Renal cortex interstitium (tissue), 11 donors: ENCODE measurements around the gene JAKMIP2. TPM values are rescaled to one million over a fixed set of nuclear protein-coding genes. Genes with fewer than 3 reads are reported as not detected.
"Not testable (repeated sequence)": the region's sequence is repeated elsewhere in the genome, so short reads cannot be mapped to it uniquely, and the experiment has no call there.

Experiments
- DNase-seq, 11 donors: peaks; one replicate each; pipeline ENCODE4 v3.0.0-alpha.2; 2013; ENCODE audit warnings: low read depth in 9 of 11, low spot score in 4 of 11; ENCODE audit errors: extremely low read depth in 1 of 11
- polyA plus RNA-seq, 3 donors: library from polyadenylated mRNA; unstranded; fragments of 120-200 nt; gene quantifications; one replicate each; pipeline ENCODE4 v1.2.1, GENCODE V29; 2013; ENCODE audit not compliant: insufficient read length in 3 of 3

JAKMIP2 gene
- polyA plus RNA-seq, 3 donors, result 3.8 to 5.8 (median 5.2) TPM

DNA sequence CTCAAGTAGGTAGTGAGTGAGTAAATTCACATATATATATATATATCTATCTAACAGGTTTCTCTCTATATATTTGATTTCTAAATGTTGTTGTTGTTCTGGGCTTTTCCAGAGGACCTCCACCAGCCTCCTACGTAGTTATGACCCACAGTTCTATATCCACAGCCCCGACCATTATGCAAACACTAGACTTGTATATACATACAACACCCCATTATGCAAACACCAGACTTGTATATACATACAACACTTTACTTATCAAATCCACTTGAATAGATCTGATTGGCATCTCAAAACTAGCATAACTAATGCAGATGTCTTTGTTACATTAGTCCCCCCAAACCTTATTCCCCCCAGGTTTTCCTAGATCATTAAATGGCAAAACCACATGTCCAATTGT is 108.7 kb downstream of the JAKMIP2 start:
- no peak for DNase-seq

DNA sequence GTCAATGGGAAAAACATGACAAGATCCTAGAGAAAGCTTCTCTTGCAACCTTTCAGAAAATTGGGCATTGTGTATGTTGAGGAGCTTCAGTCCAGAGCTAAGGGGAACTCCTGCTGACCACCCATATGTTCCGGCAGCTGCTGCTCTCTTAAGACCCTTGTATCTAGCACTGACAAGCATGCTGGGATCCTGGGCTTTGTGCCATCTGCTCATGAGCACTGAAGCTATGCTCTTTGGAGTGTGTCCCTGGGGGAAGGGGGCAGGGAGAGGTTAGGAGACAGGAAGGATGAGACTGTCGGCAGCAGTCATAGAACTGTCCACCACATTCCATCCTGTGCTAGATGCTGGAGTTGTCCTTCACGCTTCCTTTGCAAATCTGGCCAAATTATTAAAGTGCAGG is 109.3 kb downstream of the JAKMIP2 start:
- DNase-seq, result peak in 2 of 11 donors; percentile 8 to 17

DNA sequence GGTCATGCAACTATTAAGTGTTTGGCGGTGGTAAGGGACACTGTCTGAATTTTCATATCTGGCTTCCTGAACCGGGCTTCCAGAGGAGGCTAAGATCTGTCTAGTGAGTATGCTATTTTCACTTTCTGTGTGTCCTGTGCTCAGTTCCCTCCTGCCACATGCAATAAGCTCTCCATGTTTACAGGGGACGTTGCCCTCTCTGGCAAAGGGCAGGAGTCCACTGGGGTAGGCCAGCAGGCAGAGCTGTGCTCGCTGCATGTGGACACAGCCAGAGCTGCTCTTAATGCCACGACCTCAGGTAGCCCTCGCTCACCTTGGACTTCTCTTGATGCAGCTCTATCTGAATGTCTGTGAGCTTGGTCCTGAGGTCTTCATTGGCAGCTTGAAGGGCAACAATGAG is 111.2 kb downstream of the JAKMIP2 start:
- DNase-seq, result no peak

DNA sequence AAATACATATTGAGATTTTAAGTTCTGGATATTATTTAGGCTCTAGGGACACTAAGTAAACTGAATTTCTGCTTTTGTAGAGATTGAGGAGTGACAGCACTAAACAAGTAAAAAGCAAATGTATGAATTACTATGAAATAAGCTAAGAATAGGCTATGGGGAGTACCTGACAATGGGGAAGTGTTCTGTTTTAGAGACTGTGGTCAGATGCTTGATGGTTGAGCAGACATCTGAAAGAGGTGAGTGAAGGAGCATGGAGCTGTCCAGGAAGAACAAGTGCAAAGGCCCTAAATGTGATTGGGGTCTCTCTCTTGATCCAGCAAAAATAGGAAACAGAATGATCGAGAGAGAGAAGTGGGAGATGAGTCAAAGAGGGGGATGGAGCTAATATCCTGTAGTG is 111.7 kb downstream of the JAKMIP2 start:
- DNase-seq, result no peak

DNA sequence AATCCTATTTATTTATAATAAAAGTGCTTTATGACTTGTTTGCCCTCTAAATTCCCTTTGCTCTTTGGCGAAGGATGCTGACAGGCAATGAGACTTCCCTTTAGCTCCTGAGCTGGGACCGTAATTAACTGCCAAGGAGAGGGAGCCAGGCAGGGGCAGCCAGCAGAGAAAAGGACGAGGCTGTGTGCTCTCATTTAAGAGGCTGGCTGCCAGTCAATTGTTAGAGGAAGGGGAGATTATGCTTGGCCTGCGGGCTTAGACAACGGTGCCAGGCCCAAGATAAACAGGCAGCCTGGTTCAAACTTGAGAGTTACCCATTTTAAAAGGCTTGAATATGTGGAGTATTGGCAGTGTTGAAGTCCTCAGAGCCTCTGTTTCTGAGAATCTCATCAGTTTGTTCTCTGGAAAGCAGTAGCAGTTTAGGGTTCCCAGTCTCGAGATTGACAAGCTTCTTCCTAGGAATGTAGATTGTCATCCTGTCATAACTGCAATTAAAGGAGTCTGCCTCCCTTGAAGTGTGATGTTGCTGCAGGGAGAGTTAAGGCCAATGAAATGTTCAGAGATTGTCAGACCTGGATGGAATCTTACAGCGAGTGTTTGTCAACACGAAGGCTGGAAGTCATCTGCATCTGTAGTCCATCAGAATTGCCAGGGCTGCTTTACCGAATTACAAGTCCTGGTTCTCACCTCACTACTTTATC is 113.2 kb downstream of the JAKMIP2 start:
- DNase-seq, result no peak

DNA sequence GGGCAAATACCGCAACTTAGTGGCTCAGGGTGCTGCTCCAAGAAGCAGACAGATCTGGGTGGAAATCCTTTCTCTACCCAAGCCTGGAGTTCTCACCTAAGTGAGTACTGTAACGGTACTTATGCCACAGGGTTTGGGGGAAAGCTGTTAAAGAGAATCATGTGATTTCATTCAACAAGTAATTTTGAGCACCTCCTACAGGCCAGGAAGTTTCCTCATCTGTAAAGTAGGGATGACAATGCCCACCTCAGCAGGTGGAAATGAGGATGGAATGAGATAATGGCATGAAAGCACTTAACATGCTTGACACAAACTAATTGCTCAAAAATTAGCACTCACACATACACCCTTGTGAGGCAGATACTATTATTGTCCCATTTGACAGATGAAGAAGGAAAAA is 114.1 kb downstream of the JAKMIP2 start:
- no peak for DNase-seq

DNA sequence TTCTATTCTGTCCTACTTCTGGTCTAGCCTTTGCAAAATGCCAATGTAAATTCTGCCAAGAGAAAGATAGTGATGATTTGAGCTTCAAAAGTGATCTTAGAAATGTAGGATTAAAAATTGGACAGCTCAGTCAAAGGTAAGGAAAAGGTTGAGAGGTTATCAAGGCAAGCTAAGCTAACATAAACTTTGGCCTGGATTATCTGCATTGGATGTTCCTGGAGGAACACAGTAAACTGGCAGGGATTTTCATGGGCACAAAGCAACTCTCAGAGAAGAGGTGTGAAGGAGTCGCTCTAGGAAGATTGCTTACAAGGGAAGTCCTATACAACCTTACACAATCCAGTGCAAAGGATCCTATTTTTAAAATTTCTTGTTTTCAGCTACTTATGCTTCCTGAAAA is 115.2 kb downstream of the JAKMIP2 start:
- DNase-seq, result no peak

DNA sequence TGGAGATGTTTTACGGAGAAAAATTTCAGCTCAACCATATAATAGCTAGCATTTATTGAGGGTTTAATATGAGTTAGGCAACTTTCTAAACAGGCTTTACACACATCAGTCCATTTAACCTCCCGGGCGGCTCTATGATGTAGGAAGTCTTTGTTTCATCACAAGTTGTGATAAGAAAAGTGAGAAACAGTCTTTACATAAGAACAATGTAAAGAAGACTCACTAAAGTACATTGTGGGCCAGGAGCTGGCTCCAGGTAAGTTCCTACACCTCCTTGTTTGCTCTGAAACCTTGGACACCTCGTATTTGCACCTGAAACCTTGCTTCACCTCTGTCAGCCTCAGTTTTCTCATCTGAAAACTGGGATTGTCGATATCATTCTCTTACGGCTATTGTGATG is 116.1 kb downstream of the JAKMIP2 start:
- DNase-seq, result no peak

DNA sequence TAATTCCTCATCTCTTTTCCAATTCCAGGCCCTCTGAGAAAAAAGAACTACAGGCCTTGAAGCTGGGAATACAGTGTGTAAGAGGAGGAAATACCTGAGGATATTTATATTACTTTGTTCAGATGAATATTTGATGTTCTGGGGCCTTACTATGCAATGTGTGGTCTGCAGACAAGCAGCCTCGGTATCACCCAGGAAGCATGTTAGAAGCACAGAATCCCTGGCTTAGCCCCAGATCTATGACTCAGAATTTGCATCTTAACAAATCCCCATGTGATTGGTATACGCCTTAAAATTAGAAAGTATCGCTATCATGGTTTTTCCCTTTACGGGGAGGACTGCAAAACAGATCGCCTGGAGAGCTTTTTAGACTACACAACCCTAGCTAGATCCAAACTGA is 121.0 kb downstream of the JAKMIP2 start:
- DNase-seq, result no peak

DNA sequence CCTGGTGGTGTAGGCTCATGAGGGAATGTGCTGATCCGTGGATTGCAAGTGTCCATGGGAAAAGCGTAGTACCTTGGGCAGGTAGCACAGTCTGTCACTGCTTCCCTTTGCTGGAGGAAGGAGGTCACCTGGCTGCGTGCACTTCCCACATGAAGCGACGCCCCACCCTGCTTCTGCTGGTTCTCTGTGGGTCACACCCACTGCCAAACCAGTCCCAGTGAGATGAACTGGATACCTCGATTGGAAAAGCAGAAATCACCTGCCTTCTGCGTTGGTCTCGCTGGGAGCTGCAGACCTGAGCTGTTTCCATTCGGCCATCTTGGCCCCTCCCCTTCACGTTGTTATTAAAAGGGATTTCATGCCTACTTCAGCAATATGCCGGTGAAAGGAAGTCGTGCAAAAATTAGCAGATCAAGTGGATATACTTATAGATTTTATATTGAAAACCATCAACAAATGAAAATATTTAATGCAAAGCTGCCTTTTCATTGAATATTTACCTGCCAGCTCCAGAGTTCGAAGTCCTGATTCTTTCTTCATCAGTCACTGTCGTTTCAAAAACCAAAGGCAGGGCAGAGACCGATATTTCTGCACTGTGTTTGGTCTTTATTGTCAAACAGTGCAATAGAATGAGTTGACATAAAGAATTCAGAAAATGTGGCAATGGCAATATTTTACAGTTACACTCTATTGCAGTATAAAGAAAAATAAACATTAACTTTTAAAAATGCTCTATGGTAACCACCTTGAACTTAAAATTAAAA is 123.2 kb downstream of the JAKMIP2 start:
- no peak for DNase-seq

DNA sequence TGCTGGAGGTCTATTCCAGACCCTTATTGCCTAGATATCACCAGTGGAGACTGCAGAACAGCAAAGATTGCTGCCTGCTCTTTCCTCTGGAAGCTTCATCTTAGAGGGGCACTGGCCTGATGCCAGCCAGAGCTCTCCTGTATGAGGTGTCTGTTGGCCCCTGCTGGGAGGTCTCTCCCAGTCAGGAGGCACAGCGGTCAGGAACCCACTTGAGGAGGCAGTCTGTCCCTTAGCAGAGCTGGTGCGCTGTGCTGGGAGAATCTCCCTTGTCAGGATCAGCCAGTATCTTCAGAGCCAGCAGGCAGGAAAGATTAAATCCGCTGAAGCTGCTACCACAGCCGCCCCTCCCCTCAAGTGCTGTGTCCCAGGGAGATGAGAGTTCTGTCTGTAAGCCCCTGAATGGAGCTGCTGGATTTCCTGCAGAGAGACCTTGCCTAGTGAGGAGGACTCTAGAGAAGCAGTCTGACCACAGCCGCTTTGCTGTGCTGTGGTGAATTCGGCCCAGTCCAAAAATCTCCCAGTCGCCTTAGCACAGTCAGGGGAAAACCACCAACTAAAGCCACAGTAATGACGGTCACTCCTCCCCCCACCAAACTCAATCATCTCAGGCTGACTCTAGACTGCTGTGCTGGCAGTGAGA is 124.1 kb downstream of the JAKMIP2 start:
- DNase-seq, result no peak

DNA sequence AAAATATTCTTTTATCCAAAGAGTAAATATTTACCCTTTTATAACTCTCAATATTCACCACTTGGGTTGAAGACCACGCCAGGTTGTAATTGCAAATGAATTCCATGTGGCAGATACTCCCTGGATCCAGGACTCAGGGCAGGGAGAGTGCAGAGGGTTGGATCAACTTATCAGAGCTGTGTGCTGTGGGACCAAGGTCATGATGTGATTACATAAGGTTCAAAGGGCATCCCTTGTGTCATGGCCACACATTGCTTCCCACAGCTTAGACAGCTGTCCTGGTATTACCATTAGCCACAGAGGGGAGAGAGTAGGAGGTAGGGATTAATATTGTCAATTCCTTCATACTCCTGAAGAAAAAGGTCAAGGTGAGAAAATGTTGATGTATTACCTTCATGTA is 133.9 kb downstream of the JAKMIP2 start:
- no peak for DNase-seq

DNA sequence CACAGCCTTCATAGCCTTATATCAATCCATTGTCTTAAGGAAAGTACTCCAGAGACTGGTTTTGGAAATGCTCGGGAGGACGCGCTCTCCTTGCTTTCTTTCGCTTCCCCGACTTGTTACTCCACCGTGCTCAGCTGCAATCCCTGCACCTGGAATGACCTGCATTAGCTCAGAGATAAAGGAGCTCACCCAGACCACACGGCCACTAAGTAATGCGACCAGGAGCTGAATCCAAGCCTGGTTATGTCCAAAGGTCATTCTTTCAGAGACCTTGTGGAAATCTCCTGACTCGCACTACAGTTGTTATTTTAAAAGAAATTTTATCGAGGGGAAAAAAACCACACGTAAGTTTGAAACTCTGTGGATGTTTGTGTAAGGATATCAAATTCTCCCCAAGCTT is 137.3 kb downstream of the JAKMIP2 start:
- no peak for DNase-seq

DNA sequence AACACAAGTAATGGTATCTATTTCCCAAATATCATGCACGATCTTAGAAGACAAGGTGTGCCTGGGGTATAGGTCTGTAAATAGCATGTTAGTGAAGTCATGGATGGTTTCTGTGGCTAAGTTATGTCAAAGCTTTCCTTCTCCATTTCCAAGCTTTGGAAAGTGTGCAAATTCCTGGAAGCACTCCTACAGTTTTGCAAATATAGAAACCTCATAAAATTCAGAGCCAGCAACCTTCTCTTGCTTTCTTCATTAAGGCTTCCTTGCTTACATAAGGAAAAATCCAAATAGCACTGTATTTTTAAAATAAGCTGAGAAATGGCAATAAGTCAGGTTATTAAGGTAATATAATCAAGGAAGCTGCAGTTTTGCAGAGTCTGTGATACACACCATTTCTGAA is 138.1 kb downstream of the JAKMIP2 start:
- no peak for DNase-seq

DNA sequence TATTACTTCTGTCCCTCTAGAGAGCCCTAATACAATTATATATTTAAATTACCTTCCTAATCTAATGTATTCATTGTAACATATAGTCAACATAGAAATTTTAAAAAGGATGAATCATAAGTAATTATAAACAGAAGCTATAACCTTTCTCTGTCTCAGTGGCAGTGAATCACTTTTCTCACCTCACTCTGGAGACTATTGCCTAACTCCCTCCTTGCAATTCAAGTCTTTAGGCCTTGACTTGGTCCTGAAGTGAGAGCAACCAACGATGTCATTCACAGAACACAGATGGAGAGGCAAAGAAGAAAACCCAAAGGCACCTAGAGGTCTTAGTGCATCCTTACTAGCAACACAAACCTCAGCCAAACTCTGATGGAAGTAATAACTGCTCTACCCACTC is 139.4 kb downstream of the JAKMIP2 start:
- no peak for DNase-seq

DNA sequence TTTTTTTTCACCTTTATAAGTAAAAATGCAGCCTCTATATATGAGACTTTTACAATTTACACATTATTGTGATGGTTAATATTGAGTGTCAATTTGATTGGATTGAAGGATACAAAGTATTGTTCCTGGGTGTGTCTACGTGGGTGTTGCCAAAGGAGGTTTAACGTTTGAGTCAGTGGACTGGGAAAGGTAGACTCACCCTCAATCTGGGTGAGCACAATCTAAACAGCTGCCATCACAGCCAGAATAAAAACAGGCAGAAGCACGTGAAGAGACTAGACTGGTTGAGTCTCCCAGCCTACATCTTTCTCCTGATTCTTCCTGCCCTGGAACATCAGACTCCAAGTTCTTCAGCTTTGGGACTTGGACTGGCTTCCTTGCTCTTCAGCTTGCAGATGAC is 139.9 kb downstream of the JAKMIP2 start:
- no peak for DNase-seq

DNA sequence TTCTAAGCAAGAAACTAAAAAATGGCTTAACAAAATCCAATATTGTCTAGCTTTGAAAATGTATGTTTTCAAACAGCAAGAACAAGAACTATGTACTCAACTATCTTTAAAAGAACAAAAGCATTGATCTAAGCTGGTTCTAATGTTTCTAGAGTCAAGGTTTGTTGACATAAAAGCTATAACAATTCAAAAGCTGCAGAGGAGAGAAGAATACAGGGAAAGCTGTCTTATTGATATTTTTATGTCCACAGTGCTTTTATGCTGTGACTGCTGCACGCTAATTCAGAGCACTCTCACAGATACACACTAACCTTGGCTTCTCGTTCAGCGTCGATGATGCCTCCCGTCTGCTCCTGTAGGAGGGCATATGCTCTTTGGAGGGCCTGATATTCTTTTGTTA is 143.2 kb downstream of the JAKMIP2 start:
- DNase-seq, result no peak

DNA sequence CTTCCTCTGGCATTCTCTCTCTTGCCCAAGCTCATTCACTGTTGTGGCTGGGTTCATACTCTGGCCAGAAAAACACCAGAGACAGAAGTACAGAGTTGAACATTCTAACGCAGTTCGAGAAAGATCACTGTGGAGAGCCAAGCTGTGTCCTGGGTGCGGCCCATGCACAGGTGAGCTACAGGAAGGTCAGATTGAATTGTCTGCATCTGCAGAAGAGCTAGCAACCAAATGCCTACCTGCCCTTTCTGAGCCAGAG is 145.9 kb downstream of the JAKMIP2 start:
- DNase-seq, result no peak

DNA sequence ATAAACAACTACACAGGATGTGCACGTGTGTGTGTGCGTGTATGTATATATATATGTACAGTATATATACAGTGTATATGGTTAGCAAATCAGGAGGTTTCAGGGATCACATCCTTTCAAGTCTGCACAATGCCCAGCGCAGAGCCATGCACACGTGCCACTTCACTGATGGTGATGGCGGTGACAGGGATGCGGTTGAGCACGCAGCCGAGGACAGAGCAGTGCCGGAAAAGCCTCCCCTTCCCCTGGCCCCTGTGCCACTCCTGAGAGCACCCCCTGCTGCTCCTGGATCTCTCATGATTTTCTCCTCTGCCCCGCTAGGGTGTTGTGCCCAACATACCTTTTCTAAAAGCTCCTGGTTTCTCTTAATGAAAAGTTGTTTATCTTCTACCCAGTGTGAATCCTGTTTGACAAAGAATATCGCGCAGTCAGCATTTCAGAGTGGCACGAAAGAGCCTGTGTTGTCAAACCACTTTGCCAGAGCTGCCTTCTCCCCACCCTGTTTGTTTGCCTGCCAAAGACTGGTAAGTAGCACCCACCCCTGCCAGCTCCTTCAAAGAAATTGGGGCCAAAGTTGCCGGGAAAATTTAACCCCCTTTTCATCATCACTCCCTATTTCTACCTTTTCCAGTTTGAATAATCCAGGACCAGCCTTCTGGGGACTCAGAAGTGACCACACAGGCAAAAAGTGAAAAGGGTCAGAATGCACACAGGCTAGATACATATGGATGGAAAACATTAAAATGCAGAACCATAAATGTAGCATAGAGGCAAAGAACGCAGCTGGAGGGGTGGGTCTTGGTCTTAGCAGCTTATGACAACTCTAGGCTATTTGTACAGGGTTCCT is 146.4 kb downstream of the JAKMIP2 start:
- no peak for DNase-seq

DNA sequence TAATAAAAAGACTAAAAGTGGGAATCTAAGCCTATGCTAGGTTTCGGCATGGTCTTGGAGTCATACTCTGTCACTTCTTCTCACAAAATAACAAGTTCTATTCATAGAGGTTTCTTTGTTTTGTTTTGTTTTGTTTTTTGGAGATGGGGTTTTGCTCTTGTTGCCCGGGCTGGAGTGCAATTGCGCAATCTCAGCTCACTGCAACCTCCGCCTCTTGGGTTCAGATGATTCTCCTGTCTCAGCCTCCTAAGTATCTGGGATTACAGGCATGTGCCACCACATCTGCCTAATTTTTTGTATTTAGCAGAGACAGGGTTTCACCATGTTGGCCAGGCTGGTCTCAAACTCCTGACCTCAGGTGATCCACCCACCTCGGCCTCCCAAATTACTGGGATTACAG is 147.1 kb downstream of the JAKMIP2 start:
- DNase-seq, result not testable (repeated sequence)
